ENCODE measurements around the gene DCLK2.

Gene DCLK2

GRCh38 chr4:150080875-150081274, 2.6 kb downstream of the DCLK2 start:
- Mint-ChIP-seq H3K36me3 (ENCODE audit: low read depth) (no peaks in the 10 kb centered on the region), H3K4me3 (no peak overlapping the region), H3K9me3 (no peaks in the 10 kb centered on the region), H3K27me3 (peaks cover 44% of the 10 kb centered on the region), H3K4me1 (ENCODE audit: low read depth) (peaks cover 10% of the 10 kb centered on the region), H3K27ac (no peak overlapping the region)

DNA sequence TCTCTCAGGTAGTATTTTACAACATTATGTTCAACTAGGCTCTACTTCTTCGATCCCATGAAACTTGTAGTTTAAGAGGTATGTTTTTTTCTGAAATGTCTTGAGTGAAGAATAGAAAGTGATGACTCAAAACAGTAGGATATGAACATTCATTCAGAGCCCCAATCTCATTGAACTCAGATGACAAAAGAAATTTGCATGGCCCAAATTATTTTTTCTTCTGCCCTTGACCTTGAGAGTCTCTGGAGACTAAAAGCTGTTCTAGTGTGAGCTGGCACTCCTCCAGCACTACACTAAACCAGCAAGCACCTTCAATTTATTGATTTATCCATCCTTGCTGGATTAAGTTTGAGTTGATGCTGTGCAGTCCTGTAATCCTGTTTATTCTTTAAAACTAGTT, 4.0 kb downstream of the DCLK2 start:
- Mint-ChIP-seq H3K4me3 (no peak overlapping the region), H3K9me3 (no peaks in the 10 kb centered on the region), H3K27me3 (peaks cover 33% of the 10 kb centered on the region), H3K4me1 (ENCODE audit: low read depth) (peaks cover 10% of the 10 kb centered on the region), H3K27ac (no peak overlapping the region), H3K36me3 (ENCODE audit: low read depth) (no peaks in the 10 kb centered on the region)

DNA sequence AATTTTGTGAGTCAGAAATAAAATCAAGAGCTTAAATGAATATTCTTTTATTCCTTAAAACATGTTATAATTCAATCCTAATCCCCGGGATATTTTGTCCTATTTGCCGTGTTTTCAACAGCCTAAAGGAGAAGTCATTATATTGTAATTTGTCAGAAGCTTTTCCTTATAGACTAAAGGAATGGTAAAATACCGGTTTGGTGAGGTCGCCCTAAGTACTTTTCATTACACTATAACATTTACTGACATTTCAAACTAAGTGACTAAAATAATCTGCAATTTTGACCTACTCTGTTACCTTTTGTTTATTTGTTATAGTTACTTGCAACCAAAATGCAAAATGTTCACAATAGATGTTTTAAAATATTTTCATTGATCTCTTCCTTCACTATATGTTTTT, 8.8 kb downstream of the DCLK2 start:
- Mint-ChIP-seq H3K27ac (no peak overlapping the region), H3K4me3 (no peak overlapping the region), H3K27me3 (peaks cover 16% of the 10 kb centered on the region), H3K4me1 (ENCODE audit: low read depth) (peaks cover 6% of the 10 kb centered on the region), H3K36me3 (ENCODE audit: low read depth) (no peaks in the 10 kb centered on the region), H3K9me3 (no peaks in the 10 kb centered on the region)

- Mint-ChIP-seq H3K36me3 (ENCODE audit: low read depth) (no peaks in the 10 kb centered on the region), H3K9me3 (no peaks in the 10 kb centered on the region), H3K4me1 (ENCODE audit: low read depth) (no peaks in the 10 kb centered on the region), H3K27ac (no peak overlapping the region), H3K4me3 (no peak overlapping the region), H3K27me3 (peaks cover 9% of the 10 kb centered on the region)
These were observed 11.5 kb downstream of the DCLK2 start for GRCh38 chr4:150089732-150090131.

DNA sequence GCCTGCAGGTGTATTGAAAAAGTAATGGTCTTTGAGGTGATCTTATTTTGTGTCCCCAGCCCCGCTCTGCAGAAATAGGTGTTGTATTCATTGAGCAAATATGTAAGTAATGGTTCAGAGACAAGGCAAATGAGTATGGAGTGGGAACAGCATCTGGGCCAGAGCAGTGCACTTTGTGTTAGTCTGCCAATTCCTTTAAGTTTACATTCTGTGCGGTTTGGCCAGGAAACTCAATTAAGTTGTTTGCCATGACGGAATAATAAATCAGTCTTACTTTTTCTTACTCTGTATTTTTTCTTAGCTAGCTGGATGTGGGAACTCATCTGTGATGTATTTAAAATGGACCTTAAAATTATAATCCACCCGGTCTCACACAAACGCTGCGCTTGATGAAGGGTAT, 12.6 kb downstream of the DCLK2 start:
- H3K4me1 Mint-ChIP-seq (ENCODE audit: low read depth) = no peaks in the 10 kb centered on the region
- H3K36me3 Mint-ChIP-seq (ENCODE audit: low read depth) = no peaks in the 10 kb centered on the region
- H3K27ac Mint-ChIP-seq = no peak overlapping the region
- H3K9me3 Mint-ChIP-seq = no peaks in the 10 kb centered on the region
- H3K27me3 Mint-ChIP-seq = peaks cover 5% of the 10 kb centered on the region
- no peak overlapping the region for H3K4me3 Mint-ChIP-seq

DNA sequence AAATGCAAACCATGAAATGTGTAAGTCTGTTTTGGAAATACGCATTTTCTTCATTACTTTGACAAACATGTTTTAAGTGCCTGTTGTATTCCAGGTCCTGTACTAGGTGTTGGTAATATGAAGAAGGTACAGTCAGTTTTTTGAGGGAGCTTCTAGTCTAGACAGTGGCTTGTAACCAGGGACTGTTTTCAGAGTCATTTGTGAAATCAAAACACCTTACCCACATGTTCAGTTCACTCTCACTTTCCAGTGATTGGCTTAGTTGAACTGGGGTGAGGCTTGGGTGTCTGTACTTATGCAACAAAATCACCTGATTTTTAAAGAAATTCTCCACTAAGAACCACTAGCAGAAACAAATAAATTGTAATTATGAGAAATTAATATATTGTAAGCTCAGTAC, 16.4 kb downstream of the DCLK2 start:
- Mint-ChIP-seq H3K27me3 (no peaks in the 10 kb centered on the region), H3K36me3 (ENCODE audit: low read depth) (no peaks in the 10 kb centered on the region), H3K4me3 (no peak overlapping the region), H3K4me1 (ENCODE audit: low read depth) (no peaks in the 10 kb centered on the region), H3K27ac (no peak overlapping the region), H3K9me3 (no peaks in the 10 kb centered on the region)

- Mint-ChIP-seq H3K27me3 (no peaks in the 10 kb centered on the region), H3K36me3 (ENCODE audit: low read depth) (no peaks in the 10 kb centered on the region), H3K4me1 (ENCODE audit: low read depth) (no peaks in the 10 kb centered on the region), H3K4me3 (no peak overlapping the region), H3K27ac (no peak overlapping the region), H3K9me3 (no peaks in the 10 kb centered on the region)
These were observed 18.4 kb downstream of the DCLK2 start for GRCh38 chr4:150096625-150097024.

- Mint-ChIP-seq H3K27me3 (peaks cover 9% of the 10 kb centered on the region), H3K4me1 (ENCODE audit: low read depth) (no peaks in the 10 kb centered on the region), H3K27ac (no peak overlapping the region), H3K9me3 (no peaks in the 10 kb centered on the region), H3K36me3 (ENCODE audit: low read depth) (no peaks in the 10 kb centered on the region), H3K4me3 (no peak overlapping the region)
These were observed 20.0 kb downstream of the DCLK2 start for GRCh38 chr4:150098214-150098613.

DNA sequence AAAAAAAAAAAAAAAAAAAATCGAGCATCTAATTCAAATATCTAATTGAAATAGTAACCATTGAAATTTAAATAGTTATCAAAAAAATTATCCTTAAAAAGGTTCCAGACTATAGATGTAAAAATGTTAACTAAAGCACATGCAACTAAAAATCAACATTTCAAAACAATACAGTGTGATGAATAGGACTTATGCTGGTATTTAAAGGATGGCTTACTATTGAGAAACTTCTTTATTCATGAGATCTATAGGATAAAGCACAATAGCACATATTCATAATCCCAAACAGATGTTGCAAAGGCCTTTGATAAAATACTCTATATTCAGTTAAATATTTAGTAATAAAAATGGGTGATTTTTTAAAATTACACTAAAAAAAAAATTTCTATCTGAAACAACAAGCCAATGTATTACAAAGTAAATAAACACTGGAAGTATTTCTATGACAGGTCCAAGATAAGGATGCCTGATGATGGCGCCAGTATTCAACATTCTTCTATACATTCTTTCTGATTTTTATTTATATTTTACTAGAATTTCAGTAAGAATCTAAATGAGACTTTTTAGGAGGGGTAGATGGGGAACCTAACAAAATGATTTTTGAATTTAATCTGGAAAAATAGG, 26.3 kb downstream of the DCLK2 start:
- Mint-ChIP-seq H3K4me3 (no peak overlapping the region), H3K36me3 (ENCODE audit: low read depth) (no peaks in the 10 kb centered on the region), H3K27me3 (peaks cover 9% of the 10 kb centered on the region), H3K9me3 (no peaks in the 10 kb centered on the region), H3K4me1 (ENCODE audit: low read depth) (no peaks in the 10 kb centered on the region), H3K27ac (no peak overlapping the region)

DNA sequence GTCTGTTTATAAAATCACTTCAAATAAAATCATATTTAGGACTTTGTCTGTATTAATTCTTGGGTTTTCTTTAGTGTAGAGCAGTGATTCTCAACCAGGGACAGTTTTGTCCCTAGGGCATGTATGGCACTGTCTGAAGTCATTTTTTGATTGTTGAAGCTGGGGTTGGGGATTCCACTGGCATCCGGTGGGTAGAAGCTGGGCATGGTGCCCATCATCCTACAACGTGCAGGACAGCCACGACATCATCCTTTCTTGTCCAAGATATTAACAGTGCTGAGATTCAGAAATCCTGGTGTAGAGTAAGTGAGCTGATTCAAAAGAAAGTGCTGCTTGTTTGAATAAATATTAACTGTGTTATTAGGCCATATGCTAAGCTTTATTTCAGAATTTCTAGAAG, 28.6 kb downstream of the DCLK2 start:
- no peaks in the 10 kb centered on the region for H3K36me3 Mint-ChIP-seq (ENCODE audit: low read depth)
- peaks cover 9% of the 10 kb centered on the region for H3K27me3 Mint-ChIP-seq
- H3K4me3 Mint-ChIP-seq = no peak overlapping the region
- H3K27ac Mint-ChIP-seq = no peak overlapping the region
- no peaks in the 10 kb centered on the region for H3K9me3 Mint-ChIP-seq
- H3K4me1 Mint-ChIP-seq (ENCODE audit: low read depth) = no peaks in the 10 kb centered on the region

DNA sequence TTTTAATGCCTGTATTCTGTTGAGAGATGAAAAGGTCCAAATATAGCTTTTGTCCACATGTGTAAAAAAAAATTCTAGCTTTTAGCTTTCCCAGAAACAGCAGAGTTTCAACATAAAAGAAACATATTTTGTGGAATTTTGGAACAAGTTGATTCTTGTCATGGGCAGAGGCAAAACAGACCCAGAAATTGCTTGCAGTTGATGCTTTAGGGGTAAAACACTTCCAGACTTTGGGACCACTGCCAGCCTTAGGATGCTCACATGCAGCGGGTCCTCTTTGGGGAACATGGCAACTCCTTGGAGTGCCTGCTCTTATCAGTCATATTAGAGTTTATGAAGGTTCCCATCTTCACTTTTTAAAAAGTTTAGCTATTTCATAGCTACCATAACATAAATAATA, 30.4 kb downstream of the DCLK2 start:
- Mint-ChIP-seq H3K4me1 (ENCODE audit: low read depth) (no peaks in the 10 kb centered on the region), H3K9me3 (peaks cover 2% of the 10 kb centered on the region), H3K27ac (no peak overlapping the region), H3K36me3 (ENCODE audit: low read depth) (no peaks in the 10 kb centered on the region), H3K27me3 (peaks cover 3% of the 10 kb centered on the region), H3K4me3 (no peak overlapping the region)

DNA sequence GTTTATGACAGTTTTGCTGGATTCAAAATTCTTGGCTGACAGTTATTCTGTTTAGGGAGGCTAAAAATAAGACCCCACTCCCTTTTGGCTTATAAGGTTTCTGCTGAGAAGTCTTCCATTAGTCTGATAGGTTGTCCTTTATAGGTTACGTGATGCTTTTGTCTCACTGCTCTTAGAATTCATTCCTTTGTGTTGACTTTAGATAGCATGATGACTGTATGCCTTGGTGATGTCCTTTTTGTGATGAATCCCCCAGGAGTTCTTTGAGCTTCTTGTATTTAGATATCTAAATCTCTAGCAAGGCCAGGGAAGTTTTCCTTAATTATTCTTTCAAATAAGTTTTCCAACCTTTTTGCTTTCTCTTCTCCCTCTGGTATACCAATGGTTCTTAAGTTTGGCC, 36.4 kb downstream of the DCLK2 start:
- H3K36me3 Mint-ChIP-seq (ENCODE audit: low read depth) = no peaks in the 10 kb centered on the region
- H3K27ac Mint-ChIP-seq = no peak overlapping the region
- H3K27me3 Mint-ChIP-seq = peaks cover 11% of the 10 kb centered on the region
- no peak overlapping the region for H3K4me3 Mint-ChIP-seq
- no peaks in the 10 kb centered on the region for H3K4me1 Mint-ChIP-seq (ENCODE audit: low read depth)
- peaks cover 8% of the 10 kb centered on the region for H3K9me3 Mint-ChIP-seq

DNA sequence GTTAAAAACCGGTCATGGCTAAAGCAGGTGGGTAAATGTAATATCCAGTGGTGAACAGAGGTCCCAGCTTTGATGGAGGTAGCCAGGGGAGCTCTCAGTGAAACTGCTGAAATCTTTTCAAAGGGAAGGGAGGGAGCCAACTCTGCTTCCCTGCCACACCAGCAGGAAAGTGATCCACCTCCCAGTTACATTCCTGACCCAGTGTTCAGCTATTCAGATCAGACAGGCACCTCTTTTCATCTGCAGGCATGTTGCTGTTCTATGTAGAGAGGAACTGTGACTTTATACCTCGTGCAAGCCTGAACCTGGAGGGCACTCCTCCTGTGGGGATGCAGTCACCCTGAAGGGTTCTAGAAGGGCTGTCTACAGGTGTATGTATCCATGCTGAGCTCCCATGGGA, 37.6 kb downstream of the DCLK2 start:
- Mint-ChIP-seq H3K27ac (no peak overlapping the region), H3K9me3 (peaks cover 8% of the 10 kb centered on the region), H3K4me1 (ENCODE audit: low read depth) (no peaks in the 10 kb centered on the region), H3K4me3 (no peak overlapping the region), H3K27me3 (peaks cover 11% of the 10 kb centered on the region), H3K36me3 (ENCODE audit: low read depth) (no peaks in the 10 kb centered on the region)

GRCh38 chr4:150116506-150116905, 38.3 kb downstream of the DCLK2 start:
- Mint-ChIP-seq H3K4me3 (no peak overlapping the region), H3K27ac (no peak overlapping the region), H3K4me1 (ENCODE audit: low read depth) (no peaks in the 10 kb centered on the region), H3K36me3 (ENCODE audit: low read depth) (no peaks in the 10 kb centered on the region), H3K27me3 (peaks cover 11% of the 10 kb centered on the region), H3K9me3 (peaks cover 8% of the 10 kb centered on the region)

- Mint-ChIP-seq H3K4me1 (ENCODE audit: low read depth) (no peaks in the 10 kb centered on the region), H3K27ac (no peak overlapping the region), H3K36me3 (ENCODE audit: low read depth) (no peaks in the 10 kb centered on the region), H3K4me3 (no peak overlapping the region), H3K27me3 (peaks cover 9% of the 10 kb centered on the region), H3K9me3 (peaks cover 8% of the 10 kb centered on the region)
These were observed 38.8 kb downstream of the DCLK2 start for GRCh38 chr4:150117094-150117493.

GRCh38 chr4:150117629-150118028, 39.4 kb downstream of the DCLK2 start:
- Mint-ChIP-seq H3K27ac (no peak overlapping the region), H3K36me3 (ENCODE audit: low read depth) (no peaks in the 10 kb centered on the region), H3K9me3 (peaks cover 8% of the 10 kb centered on the region), H3K27me3 (peaks cover 8% of the 10 kb centered on the region), H3K4me3 (no peak overlapping the region), H3K4me1 (ENCODE audit: low read depth) (no peaks in the 10 kb centered on the region)

Measured in stimulated activated naive CD8-positive, alpha-beta T cell treated with anti-CD3 and anti-CD28 coated beads, Interleukin-15, Interleukin-2, amounts not matched to agents 100 ng/mL and 50 ng/mL, for 24 hours (primary cell).